ENCODE measurements around the gene ABAT.

Gene ABAT

DNA sequence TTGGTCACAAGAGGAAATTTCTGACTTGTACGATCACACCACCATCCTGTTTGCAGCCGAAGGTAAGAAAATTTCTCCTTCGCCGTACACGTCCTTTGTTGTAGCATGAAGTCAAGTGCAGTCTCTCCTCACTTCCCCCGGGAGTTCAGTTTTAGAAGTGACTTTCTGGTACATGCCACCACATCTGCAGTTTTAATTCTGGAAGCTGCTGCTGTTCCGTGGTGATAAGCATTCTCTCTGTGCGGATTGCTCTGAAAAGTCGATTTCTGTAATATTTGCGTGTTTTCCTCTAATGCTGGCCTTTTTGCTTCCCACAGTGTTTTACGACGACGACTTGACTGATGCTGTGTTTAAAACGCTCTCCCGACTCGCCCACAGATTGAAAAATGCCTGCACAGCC is 32.3 kb upstream of the ABAT start:
- H3K9ac ChIP-seq (ENCODE audit: low read length): no peak overlapping the region
- H3K4me2 ChIP-seq (ENCODE audit: low read depth, low read length): no peak overlapping the region
- H3K27me3 ChIP-seq (replicated peaks; ENCODE audit: insufficient read depth, low read length): no peaks in the 10 kb centered on the region
- H3K9me2 ChIP-seq (replicated peaks; ENCODE audit: insufficient read depth, low read length): no peaks in the 10 kb centered on the region
- no peak overlapping the region for H2AFZ ChIP-seq (ENCODE audit: low read length)
- no peaks in the 10 kb centered on the region for H3K79me2 ChIP-seq (ENCODE audit: low read length)
- no peak for DNase-seq
- peaks cover 7% of the 10 kb centered on the region; the same call in 1 of the 2 replicates for H3K36me3 ChIP-seq (replicated peaks; ENCODE audit: insufficient read depth, low read length)
- H3K4me3 ChIP-seq (ENCODE audit: low read length): no peak overlapping the region
- H3F3A ChIP-seq (ENCODE audit: insufficient read depth, low read length): no peaks in the 10 kb centered on the region
- TF ChIP-seq, protein P1, sequence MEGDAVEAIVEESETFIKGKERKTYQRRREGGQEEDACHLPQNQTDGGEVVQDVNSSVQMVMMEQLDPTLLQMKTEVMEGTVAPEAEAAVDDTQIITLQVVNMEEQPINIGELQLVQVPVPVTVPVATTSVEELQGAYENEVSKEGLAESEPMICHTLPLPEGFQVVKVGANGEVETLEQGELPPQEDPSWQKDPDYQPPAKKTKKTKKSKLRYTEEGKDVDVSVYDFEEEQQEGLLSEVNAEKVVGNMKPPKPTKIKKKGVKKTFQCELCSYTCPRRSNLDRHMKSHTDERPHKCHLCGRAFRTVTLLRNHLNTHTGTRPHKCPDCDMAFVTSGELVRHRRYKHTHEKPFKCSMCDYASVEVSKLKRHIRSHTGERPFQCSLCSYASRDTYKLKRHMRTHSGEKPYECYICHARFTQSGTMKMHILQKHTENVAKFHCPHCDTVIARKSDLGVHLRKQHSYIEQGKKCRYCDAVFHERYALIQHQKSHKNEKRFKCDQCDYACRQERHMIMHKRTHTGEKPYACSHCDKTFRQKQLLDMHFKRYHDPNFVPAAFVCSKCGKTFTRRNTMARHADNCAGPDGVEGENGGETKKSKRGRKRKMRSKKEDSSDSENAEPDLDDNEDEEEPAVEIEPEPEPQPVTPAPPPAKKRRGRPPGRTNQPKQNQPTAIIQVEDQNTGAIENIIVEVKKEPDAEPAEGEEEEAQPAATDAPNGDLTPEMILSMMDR (IDR thresholded peaks at IDR 0.05; ENCODE audit: low read length): no peak
- no peak for TF ChIP-seq EZH2 (optimal IDR thresholded peaks at IDR 0.05; ENCODE audit: low read depth, low read length)
- no peak for TF ChIP-seq EZH2phosphoT487 (IDR thresholded peaks at IDR 0.05; ENCODE audit: low read length)
- H3K4me1 ChIP-seq (ENCODE audit: low read length): no peaks in the 10 kb centered on the region
- no peaks in the 10 kb centered on the region for H4K20me1 ChIP-seq (ENCODE audit: insufficient read depth, low read length)
- no peak overlapping the region for H3K27ac ChIP-seq (ENCODE audit: low read length)
- H3K9me3 ChIP-seq (replicated peaks; ENCODE audit: insufficient read depth, low read length): no peaks in the 10 kb centered on the region

DNA sequence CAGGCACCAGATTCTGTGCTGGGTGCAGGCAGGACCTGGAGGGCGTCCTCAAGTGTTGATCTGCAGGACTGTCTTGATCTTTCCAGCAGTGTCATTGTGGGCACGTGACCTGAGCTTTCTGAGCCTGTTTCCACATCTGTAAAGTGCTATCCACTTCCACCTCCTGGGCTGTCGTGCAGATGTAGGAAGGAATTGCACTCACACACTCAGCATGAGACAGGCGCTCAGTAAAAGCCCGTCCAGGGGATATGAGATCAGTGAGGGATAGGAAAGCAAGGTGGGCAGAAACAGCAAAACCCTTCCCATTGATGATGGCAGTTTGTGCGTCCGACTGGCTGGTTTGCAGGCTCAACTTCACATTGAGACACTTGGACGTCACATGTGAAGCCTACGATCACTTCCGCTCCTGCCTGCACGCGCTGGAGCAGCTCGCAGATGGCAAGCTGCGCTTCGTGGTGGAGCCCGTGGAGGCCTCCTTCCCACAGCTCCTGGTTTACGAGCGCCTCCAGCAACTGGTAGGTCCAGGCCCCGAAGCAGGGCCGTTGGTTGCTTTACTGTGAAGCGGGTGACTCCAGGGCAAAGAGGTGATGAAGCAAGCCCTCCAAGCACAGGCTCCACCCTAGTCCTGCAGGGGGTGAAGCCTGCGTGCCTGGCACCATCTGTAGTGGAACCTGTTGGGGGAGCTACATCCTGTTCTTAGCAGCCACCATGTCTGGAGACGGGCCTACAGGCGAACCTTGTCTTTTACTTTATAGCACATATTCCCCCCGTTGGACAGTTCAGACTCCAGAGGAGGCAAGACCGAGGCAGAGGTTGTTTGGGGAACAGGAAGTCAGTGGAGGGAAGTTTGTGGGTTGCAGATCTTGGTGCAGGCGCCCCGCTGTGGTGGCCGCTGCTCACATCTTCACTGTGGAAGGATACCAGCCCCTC is 29.9 kb upstream of the ABAT start:
- Histone ChIP-seq H3K36me3 (replicated peaks; ENCODE audit: insufficient read depth, low read length) (peaks cover 7% of the 10 kb centered on the region; the same call in 1 of the 2 replicates), H4K20me1 (ENCODE audit: insufficient read depth, low read length) (no peaks in the 10 kb centered on the region), H3K79me2 (ENCODE audit: low read length) (no peaks in the 10 kb centered on the region), H3K9ac (ENCODE audit: low read length) (no peak overlapping the region), H3K4me3 (ENCODE audit: low read length) (no peak overlapping the region), H3K9me2 (replicated peaks; ENCODE audit: insufficient read depth, low read length) (no peaks in the 10 kb centered on the region), H3K27me3 (replicated peaks; ENCODE audit: insufficient read depth, low read length) (no peaks in the 10 kb centered on the region), H3K4me1 (ENCODE audit: low read length) (no peaks in the 10 kb centered on the region), H3K4me2 (ENCODE audit: low read depth, low read length) (no peak overlapping the region), H2AFZ (ENCODE audit: low read length) (no peak overlapping the region), H3K9me3 (replicated peaks; ENCODE audit: insufficient read depth, low read length) (no peaks in the 10 kb centered on the region), H3F3A (ENCODE audit: insufficient read depth, low read length) (no peaks in the 10 kb centered on the region), H3K27ac (ENCODE audit: low read length) (no peak overlapping the region)
- TF ChIP-seq EZH2phosphoT487 (IDR thresholded peaks at IDR 0.05; ENCODE audit: low read length) (no peak), EZH2 (optimal IDR thresholded peaks at IDR 0.05; ENCODE audit: low read depth, low read length) (no peak)
- TF ChIP-seq, protein P1 (IDR thresholded peaks at IDR 0.05; ENCODE audit: low read length): no peak
- no peak for DNase-seq

DNA sequence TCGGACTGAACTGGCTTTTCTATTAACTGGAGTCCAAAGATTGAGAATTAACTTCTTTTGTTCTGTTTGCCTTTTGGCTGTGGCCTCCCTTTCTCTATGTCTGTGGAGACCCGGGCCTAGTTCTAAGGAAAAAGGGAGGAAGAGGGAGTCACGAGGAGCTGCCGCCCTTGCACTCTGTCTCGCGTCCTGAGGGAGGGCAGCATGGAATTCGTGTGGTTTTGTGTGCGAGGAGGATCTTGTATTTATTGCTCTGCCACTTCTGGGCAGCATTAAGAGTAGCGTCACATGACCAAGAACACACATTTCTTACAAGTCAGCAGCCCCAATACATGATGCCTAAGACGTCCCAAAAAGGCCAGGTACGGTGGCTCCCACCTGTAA is 29.3 kb upstream of the ABAT start:
- Histone ChIP-seq H3K4me1 (ENCODE audit: low read length) (no peaks in the 10 kb centered on the region), H3K79me2 (ENCODE audit: low read length) (no peaks in the 10 kb centered on the region), H3K4me3 (ENCODE audit: low read length) (no peak overlapping the region), H3K9me3 (replicated peaks; ENCODE audit: insufficient read depth, low read length) (no peaks in the 10 kb centered on the region), H4K20me1 (ENCODE audit: insufficient read depth, low read length) (no peaks in the 10 kb centered on the region), H3K27me3 (replicated peaks; ENCODE audit: insufficient read depth, low read length) (no peaks in the 10 kb centered on the region), H3K36me3 (replicated peaks; ENCODE audit: insufficient read depth, low read length) (peaks cover 7% of the 10 kb centered on the region; the same call in 1 of the 2 replicates), H3K9me2 (replicated peaks; ENCODE audit: insufficient read depth, low read length) (no peaks in the 10 kb centered on the region), H3K27ac (ENCODE audit: low read length) (no peak overlapping the region), H3K4me2 (ENCODE audit: low read depth, low read length) (no peak overlapping the region), H3K9ac (ENCODE audit: low read length) (no peak overlapping the region), H3F3A (ENCODE audit: insufficient read depth, low read length) (no peaks in the 10 kb centered on the region), H2AFZ (ENCODE audit: low read length) (no peak overlapping the region)
- TF ChIP-seq, protein P1 (IDR thresholded peaks at IDR 0.05; ENCODE audit: low read length): no peak
- no peak for TF ChIP-seq EZH2 (optimal IDR thresholded peaks at IDR 0.05; ENCODE audit: low read depth, low read length)
- no peak for TF ChIP-seq EZH2phosphoT487 (IDR thresholded peaks at IDR 0.05; ENCODE audit: low read length)
- DNase-seq: no peak
